ENCODE results near the gene SYK. TPM values are rescaled to one million over a fixed set of nuclear protein-coding genes. Genes with fewer than 3 reads are reported as not detected.

SYK gene
- total RNA-seq, 1 experiment from 2014 or later = 5.3 TPM

- no peaks in the 10 kb centered on the region for H3K4me1 ChIP-seq
- no peaks in the 10 kb centered on the region for H3K9me3 Mint-ChIP-seq (ENCODE audit: unreplicated experiment)
- no peak overlapping the region for H3K4me3 ChIP-seq (ENCODE audit: low read depth, low read length)
- no TSS peak for BruUV-seq (replicated peaks)
- no peaks in the 10 kb centered on the region for H3K9me3 ChIP-seq
- no peaks in the 10 kb centered on the region for H3K27me3 ChIP-seq (replicated peaks; ENCODE audit: control insufficient read depth, insufficient read depth, low read length)
- no peak for TF ChIP-seq CTCF (IDR thresholded peaks at IDR 0.05; ENCODE audit: insufficient read depth in 1 of 2, low read depth in 1 of 2, low read length in 1 of 2, severe bottlenecking in 1 of 2, unreplicated experiment in 1 of 2)
- CTCF ChIA-PET = no interaction called here
- intact Hi-C loops (cut with micrococcal nuclease; ENCODE audit: unreplicated experiment) = no loop called here
- H3K4me3 Mint-ChIP-seq (ENCODE audit: unreplicated experiment) = no peak overlapping the region
- DNase-seq = no peak
- H3K4me1 Mint-ChIP-seq (ENCODE audit: low read depth, unreplicated experiment) = no peaks in the 10 kb centered on the region
- H3K36me3 ChIP-seq (ENCODE audit: control insufficient read depth, insufficient read depth, low read length) = no peaks in the 10 kb centered on the region
- no peak overlapping the region for H3K27ac Mint-ChIP-seq (ENCODE audit: unreplicated experiment)
- POLR2A ChIA-PET = no interaction called here
- no peaks in the 10 kb centered on the region for H3K36me3 Mint-ChIP-seq (ENCODE audit: insufficient read depth, unreplicated experiment)
- peaks cover 3% of the 10 kb centered on the region for H3K27me3 Mint-ChIP-seq (ENCODE audit: insufficient read depth, unreplicated experiment)
These were observed 11.4 kb downstream of the SYK start for GRCh38 chr9:90813046-90813445.

DNA sequence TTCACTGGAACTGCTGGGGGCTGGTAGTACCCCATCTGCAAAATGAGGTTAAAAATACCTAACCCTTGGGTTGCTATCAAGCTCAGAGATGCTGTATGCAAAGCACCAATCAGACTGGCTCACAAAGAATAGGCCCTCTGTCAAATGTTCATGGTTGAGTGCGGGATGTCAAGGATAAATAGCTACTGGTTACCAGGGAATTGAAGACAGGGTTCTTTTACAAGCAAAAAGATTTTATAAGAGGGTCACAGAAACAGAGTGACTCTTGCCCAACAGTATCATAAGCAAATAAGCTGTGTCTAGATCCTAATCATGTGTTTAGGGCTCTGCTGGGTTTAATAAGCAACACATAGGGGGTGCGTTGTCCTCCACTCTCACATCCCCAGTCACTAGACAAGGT lies 11.9 kb downstream of the SYK start:
- Mint-ChIP-seq H3K4me1 (ENCODE audit: low read depth, unreplicated experiment) (no peaks in the 10 kb centered on the region), H3K4me3 (ENCODE audit: unreplicated experiment) (no peak overlapping the region), H3K27me3 (ENCODE audit: insufficient read depth, unreplicated experiment) (peaks cover 3% of the 10 kb centered on the region), H3K9me3 (ENCODE audit: unreplicated experiment) (no peaks in the 10 kb centered on the region), H3K27ac (ENCODE audit: unreplicated experiment) (no peak overlapping the region), H3K36me3 (ENCODE audit: insufficient read depth, unreplicated experiment) (no peaks in the 10 kb centered on the region)
- ChIA-PET CTCF (no interaction called here), POLR2A (no interaction called here)
- Histone ChIP-seq H3K4me3 (ENCODE audit: low read depth, low read length) (no peak overlapping the region), H3K9me3 (no peaks in the 10 kb centered on the region), H3K27me3 (replicated peaks; ENCODE audit: control insufficient read depth, insufficient read depth, low read length) (no peaks in the 10 kb centered on the region), H3K4me1 (no peaks in the 10 kb centered on the region), H3K36me3 (ENCODE audit: control insufficient read depth, insufficient read depth, low read length) (no peaks in the 10 kb centered on the region)
- no peak for DNase-seq
- intact Hi-C loops (cut with micrococcal nuclease; ENCODE audit: unreplicated experiment) = no loop called here
- no peak for TF ChIP-seq CTCF (IDR thresholded peaks at IDR 0.05; ENCODE audit: insufficient read depth in 1 of 2, low read depth in 1 of 2, low read length in 1 of 2, severe bottlenecking in 1 of 2, unreplicated experiment in 1 of 2)
- no TSS peak for BruUV-seq (replicated peaks)

DNA sequence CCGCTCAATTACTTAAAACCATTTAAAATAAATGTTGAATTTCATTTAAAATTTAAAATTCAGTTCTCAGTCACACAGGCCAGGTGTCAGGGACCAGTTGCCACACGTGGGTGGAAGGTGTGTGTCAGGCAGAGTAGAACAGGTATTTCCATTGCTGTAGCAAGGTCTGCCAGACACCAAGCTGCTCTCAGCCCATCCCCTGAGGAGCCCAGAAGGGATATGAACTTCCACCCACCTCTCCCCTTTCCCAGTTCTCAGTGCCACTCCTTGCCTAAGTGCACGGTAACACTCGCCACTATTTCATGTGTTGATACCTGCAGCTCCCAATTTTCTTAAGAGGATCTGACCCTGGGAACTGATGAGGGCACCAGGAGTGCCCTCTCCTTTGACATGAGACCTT lies 12.7 kb downstream of the SYK start:
- H3K4me1 Mint-ChIP-seq (ENCODE audit: low read depth, unreplicated experiment) = no peaks in the 10 kb centered on the region
- no peak for DNase-seq
- H3K4me3 Mint-ChIP-seq (ENCODE audit: unreplicated experiment) = no peak overlapping the region
- H3K4me3 ChIP-seq (ENCODE audit: low read depth, low read length) = no peak overlapping the region
- no peaks in the 10 kb centered on the region for H3K4me1 ChIP-seq
- intact Hi-C loops (cut with micrococcal nuclease; ENCODE audit: unreplicated experiment) = no loop called here
- no TSS peak for BruUV-seq (replicated peaks)
- no peaks in the 10 kb centered on the region for H3K36me3 Mint-ChIP-seq (ENCODE audit: insufficient read depth, unreplicated experiment)
- ChIA-PET CTCF (no interaction called here), POLR2A (no interaction called here)
- TF ChIP-seq CTCF (IDR thresholded peaks at IDR 0.05; ENCODE audit: insufficient read depth in 1 of 2, low read depth in 1 of 2, low read length in 1 of 2, severe bottlenecking in 1 of 2, unreplicated experiment in 1 of 2) = no peak
- no peak overlapping the region for H3K27ac Mint-ChIP-seq (ENCODE audit: unreplicated experiment)
- no peaks in the 10 kb centered on the region for H3K9me3 ChIP-seq
- H3K27me3 ChIP-seq (replicated peaks; ENCODE audit: control insufficient read depth, insufficient read depth, low read length) = no peaks in the 10 kb centered on the region
- H3K36me3 ChIP-seq (ENCODE audit: control insufficient read depth, insufficient read depth, low read length) = no peaks in the 10 kb centered on the region
- peaks cover 3% of the 10 kb centered on the region for H3K27me3 Mint-ChIP-seq (ENCODE audit: insufficient read depth, unreplicated experiment)
- H3K9me3 Mint-ChIP-seq (ENCODE audit: unreplicated experiment) = no peaks in the 10 kb centered on the region

Measured in Caco-2 (cell line).